K562 treated with DMSO at 1 percent for 24 hours (cell line): ENCODE results near the gene SLC17A3. TPM values are rescaled to one million over a fixed set of nuclear protein-coding genes. Genes with fewer than 3 reads are reported as not detected.

ENCODE experiments used
- total RNA-seq: library from RNA; unstranded; fragments of 300-600 nt; gene quantifications from 2 replicates; pipeline ENCODE4 v1.2.3, GENCODE V29; 2022; ENCODE audit warnings: low read depth; ENCODE audit not compliant: insufficient read depth

The SLC17A3 gene, protein sequence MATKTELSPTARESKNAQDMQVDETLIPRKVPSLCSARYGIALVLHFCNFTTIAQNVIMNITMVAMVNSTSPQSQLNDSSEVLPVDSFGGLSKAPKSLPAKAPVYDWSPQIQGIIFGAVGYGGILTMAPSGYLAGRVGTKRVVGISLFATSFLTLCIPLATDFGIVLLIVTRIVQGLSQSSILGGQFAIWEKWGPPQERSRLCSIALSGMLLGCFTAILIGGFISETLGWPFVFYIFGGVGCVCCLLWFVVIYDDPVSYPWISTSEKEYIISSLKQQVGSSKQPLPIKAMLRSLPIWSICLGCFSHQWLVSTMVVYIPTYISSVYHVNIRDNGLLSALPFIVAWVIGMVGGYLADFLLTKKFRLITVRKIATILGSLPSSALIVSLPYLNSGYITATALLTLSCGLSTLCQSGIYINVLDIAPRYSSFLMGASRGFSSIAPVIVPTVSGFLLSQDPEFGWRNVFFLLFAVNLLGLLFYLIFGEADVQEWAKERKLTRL
- not detected in 2 replicates for total RNA-seq

DNA sequence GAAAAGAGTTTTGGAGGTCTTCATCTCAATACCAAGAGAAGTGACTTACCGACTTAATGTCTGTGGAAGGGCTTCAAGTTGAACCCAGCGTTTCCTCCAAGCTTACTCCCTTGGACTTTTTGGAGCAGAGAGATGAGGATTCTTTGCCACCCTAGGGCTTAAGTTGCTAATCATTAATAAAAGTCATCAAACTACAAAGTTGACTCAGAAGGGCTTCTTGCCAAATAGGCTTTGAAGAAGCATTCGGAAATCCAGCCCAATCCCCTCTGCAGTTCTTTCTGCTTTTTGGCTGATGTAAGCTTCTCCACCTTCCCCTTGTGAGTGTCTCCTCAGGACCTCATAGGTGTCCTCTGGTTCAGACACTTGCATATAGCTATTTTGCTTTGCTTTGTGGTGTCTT, at the start of gene SLC17A3:
TSS of gene SLC17A3 (minus strand) at position 126 of the 400 bp plus-strand sequence. CDS start 5,856 bp downstream, outside the sequence.

DNA sequence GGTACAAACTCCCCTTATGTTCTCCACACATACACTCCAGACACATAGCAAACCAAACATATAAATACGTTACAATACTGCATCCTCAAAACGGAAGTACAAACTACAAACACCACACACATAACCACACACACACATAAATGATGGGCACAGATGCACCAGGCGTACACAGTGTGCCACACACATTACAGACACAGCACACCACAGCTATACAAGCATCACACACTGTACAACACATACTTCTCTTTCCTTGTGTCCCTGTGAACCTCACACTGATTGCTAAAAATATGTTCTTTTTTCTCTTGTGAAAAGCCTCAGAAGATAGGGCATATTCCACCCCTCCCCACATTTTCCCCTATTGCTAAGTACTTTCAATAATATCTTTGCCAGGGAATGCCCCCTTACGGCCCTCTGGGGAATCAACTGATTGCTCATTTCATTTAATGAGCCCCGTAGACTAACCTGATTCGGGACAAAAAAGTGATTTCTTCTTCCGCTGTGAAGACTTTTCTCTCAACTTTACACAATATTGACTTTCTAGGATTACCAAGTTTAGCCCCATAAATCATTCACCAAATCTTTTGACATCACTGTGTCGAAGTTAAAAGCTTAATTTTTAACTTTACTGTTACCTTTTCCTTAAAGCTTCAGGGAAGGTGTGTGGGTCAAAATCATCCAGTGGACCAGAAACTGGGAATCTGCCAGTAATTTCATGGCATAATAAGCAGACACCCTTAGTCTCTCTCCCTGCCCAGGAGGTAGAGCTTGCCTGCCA, 42.3 kb downstream of the SLC17A3 start, which contains the start of gene SLC17A1:
TSS of gene SLC17A1 (minus strand) at position 521 of the 775 bp plus-strand sequence. CDS start 1,495 bp downstream, outside the sequence.

Other genes with a start within 250 kb of the SLC17A3 start
- gene SCGN, start 222.0 kb downstream of the SLC17A3 start, total RNA-seq, result not detected in 2 replicates
- gene SLC17A4, start 119.5 kb downstream of the SLC17A3 start, total RNA-seq, result not detected in 2 replicates
- gene SLC17A1, start 42.2 kb downstream of the SLC17A3 start, total RNA-seq, result not detected in 2 replicates
- gene SLC17A2, start 56.4 kb upstream of the SLC17A3 start, total RNA-seq, result not detected in 2 replicates
- gene TRIM38, start 88.6 kb upstream of the SLC17A3 start, total RNA-seq, result 6.1 and 7.3 TPM in 2 replicates
- gene HFE, start 213.2 kb upstream of the SLC17A3 start, total RNA-seq, result 1.3 and 1.5 TPM in 2 replicates